Measurements from ENCODE around the gene ALG9. TPM values are rescaled to one million over a fixed set of nuclear protein-coding genes. Genes with fewer than 3 reads are reported as not detected.

Gene ALG9
- total RNA-seq, 2 donors from 2014 or later, result 25.3 to 26.6 TPM

GRCh38 chr11:111834432-111835163 lies 36.8 kb downstream of the ALG9 start:
- no peak overlapping the region for H3K27ac Mint-ChIP-seq
- 88 to 94% methylated on average over 3 of the region's 3 CpGs for WGBS, 2 experiments (ENCODE audit: insufficient coverage in 1 of 2, insufficient read length in 1 of 2)
- no peaks in the 10 kb centered on the region for H3K27me3 Mint-ChIP-seq (ENCODE audit: insufficient read depth)
- peaks cover 33% of the 10 kb centered on the region for H3K36me3 ChIP-seq (ENCODE audit: control insufficient read depth, insufficient read depth, low read length)
- peak overlapping the region; percentile 34 for H3K27ac ChIP-seq (ENCODE audit: low read depth, low read length)
- H3K9ac ChIP-seq (ENCODE audit: extremely low read depth, low read length, poor library complexity, severe bottlenecking), result no peak overlapping the region
- H3K4me3 ChIP-seq (ENCODE audit: low read length), result no peak overlapping the region
- H3K4me1 ChIP-seq (ENCODE audit: control insufficient read depth, insufficient read depth, low read length), result no peaks in the 10 kb centered on the region
- no peak for DNase-seq
- no peaks in the 10 kb centered on the region for H3K9me3 Mint-ChIP-seq
- no peaks in the 10 kb centered on the region for H3K4me1 Mint-ChIP-seq
- no peaks in the 10 kb centered on the region for H3K27me3 ChIP-seq (ENCODE audit: control insufficient read depth, insufficient read depth, low read length, poor library complexity, severe bottlenecking)
- TF ChIP-seq CTCF (conservative IDR thresholded peaks at IDR 0.05), result no peak
- H3K36me3 Mint-ChIP-seq (ENCODE audit: low read depth), result peaks cover 8% of the 10 kb centered on the region
- no peak overlapping the region for H3K4me3 Mint-ChIP-seq
- H3K9me3 ChIP-seq (ENCODE audit: control insufficient read depth, low read length), result no peaks in the 10 kb centered on the region

- no peaks in the 10 kb centered on the region for H3K27me3 Mint-ChIP-seq (ENCODE audit: insufficient read depth)
- Histone ChIP-seq H3K4me1 (ENCODE audit: control insufficient read depth, insufficient read depth, low read length) (no peaks in the 10 kb centered on the region), H3K4me3 (ENCODE audit: low read length) (no peak overlapping the region), H3K9ac (ENCODE audit: extremely low read depth, low read length, poor library complexity, severe bottlenecking) (no peak overlapping the region), H3K27ac (ENCODE audit: low read depth, low read length) (no peak overlapping the region), H3K36me3 (ENCODE audit: control insufficient read depth, insufficient read depth, low read length) (peaks cover 33% of the 10 kb centered on the region), H3K9me3 (ENCODE audit: control insufficient read depth, low read length) (no peaks in the 10 kb centered on the region), H3K27me3 (ENCODE audit: control insufficient read depth, insufficient read depth, low read length, poor library complexity, severe bottlenecking) (no peaks in the 10 kb centered on the region)
- no peak overlapping the region for H3K4me3 Mint-ChIP-seq
- no peaks in the 10 kb centered on the region for H3K4me1 Mint-ChIP-seq
- H3K27ac Mint-ChIP-seq, result no peak overlapping the region
- peak; percentile 52 for TF ChIP-seq CTCF (conservative IDR thresholded peaks at IDR 0.05)
- peaks cover 6% of the 10 kb centered on the region for H3K36me3 Mint-ChIP-seq (ENCODE audit: low read depth)
- WGBS, 2 experiments (ENCODE audit: insufficient coverage in 1 of 2, insufficient read length in 1 of 2), result 94 to 95% methylated on average over 3 to 4 of the region's 4 CpGs
- H3K9me3 Mint-ChIP-seq, result no peaks in the 10 kb centered on the region
- DNase-seq, result no peak
These were observed 37.9 kb downstream of the ALG9 start for GRCh38 chr11:111833524-111833923.

GRCh38 chr11:111829185-111829968 lies 42.0 kb downstream of the ALG9 start:
- Histone ChIP-seq H3K36me3 (ENCODE audit: control insufficient read depth, insufficient read depth, low read length) (peaks cover 8% of the 10 kb centered on the region), H3K27ac (ENCODE audit: low read depth, low read length) (no peak overlapping the region), H3K9ac (ENCODE audit: extremely low read depth, low read length, poor library complexity, severe bottlenecking) (no peak overlapping the region), H3K4me3 (ENCODE audit: low read length) (no peak overlapping the region), H3K4me1 (ENCODE audit: control insufficient read depth, insufficient read depth, low read length) (no peaks in the 10 kb centered on the region), H3K9me3 (ENCODE audit: control insufficient read depth, low read length) (no peaks in the 10 kb centered on the region), H3K27me3 (ENCODE audit: control insufficient read depth, insufficient read depth, low read length, poor library complexity, severe bottlenecking) (no peaks in the 10 kb centered on the region)
- H3K4me1 Mint-ChIP-seq, result no peaks in the 10 kb centered on the region
- DNase-seq, result no peak
- H3K27ac Mint-ChIP-seq, result peak overlapping the region; percentile 36
- WGBS, 2 experiments (ENCODE audit: insufficient coverage in 1 of 2, insufficient read length in 1 of 2), result 93% methylated on average over 5 of the region's 5 CpGs; no CpG with 5 or more reads in 1 of the 2 experiments
- no peaks in the 10 kb centered on the region for H3K9me3 Mint-ChIP-seq
- TF ChIP-seq CTCF (conservative IDR thresholded peaks at IDR 0.05), result no peak
- peaks cover 2% of the 10 kb centered on the region for H3K36me3 Mint-ChIP-seq (ENCODE audit: low read depth)
- H3K27me3 Mint-ChIP-seq (ENCODE audit: insufficient read depth), result no peaks in the 10 kb centered on the region
- H3K4me3 Mint-ChIP-seq, result no peak overlapping the region
